ENCODE measurements around the gene FAM3A.

The FAM3A gene

GRCh38 chrX:154490021-154490413 is 26.0 kb downstream of the FAM3A start:
- TF ChIP-seq CTCF (IDR thresholded peaks at IDR 0.05): no peak
- Histone ChIP-seq H3K9me3 (no peaks in the 10 kb centered on the region), H3K36me3 (no peaks in the 10 kb centered on the region), H3K4me3 (ENCODE audit: low read depth in 1 of 2, low read length in 1 of 2) (peak overlapping the region; percentile 65 to 69), H3K27me3 (no peaks in the 10 kb centered on the region), H3K27ac (peak overlapping the region; percentile 96), H3K4me1 (ENCODE audit: control insufficient read depth in 1 of 2, insufficient read depth in 1 of 2, low read depth in 1 of 2, low read length in 1 of 2) (peaks cover 33 to 40% of the 10 kb centered on the region in 2 experiments)

- no peak for TF ChIP-seq CTCF (IDR thresholded peaks at IDR 0.05)
- no peaks in the 10 kb centered on the region for H3K9me3 ChIP-seq
- peak overlapping the region; percentile 65 to 69 for H3K4me3 ChIP-seq (ENCODE audit: low read depth in 1 of 2, low read length in 1 of 2)
- H3K27me3 ChIP-seq: no peaks in the 10 kb centered on the region
- H3K36me3 ChIP-seq: no peaks in the 10 kb centered on the region
- peak overlapping the region; percentile 96 for H3K27ac ChIP-seq
- peaks cover 41 to 46% of the 10 kb centered on the region in 2 experiments for H3K4me1 ChIP-seq (ENCODE audit: control insufficient read depth in 1 of 2, insufficient read depth in 1 of 2, low read depth in 1 of 2, low read length in 1 of 2)
Measured at GRCh38 chrX:154489182-154489581, 26.9 kb downstream of the FAM3A start.

GRCh38 chrX:154488336-154489075 is 27.5 kb downstream of the FAM3A start:
- no peaks in the 10 kb centered on the region for H3K27me3 ChIP-seq
- no peak overlapping the region for H3K4me3 ChIP-seq (ENCODE audit: low read depth in 1 of 2, low read length in 1 of 2)
- H3K9me3 ChIP-seq: no peaks in the 10 kb centered on the region
- no peaks in the 10 kb centered on the region for H3K36me3 ChIP-seq
- no peak for TF ChIP-seq CTCF (IDR thresholded peaks at IDR 0.05)
- peaks cover 42 to 46% of the 10 kb centered on the region in 2 experiments for H3K4me1 ChIP-seq (ENCODE audit: control insufficient read depth in 1 of 2, insufficient read depth in 1 of 2, low read depth in 1 of 2, low read length in 1 of 2)
- H3K27ac ChIP-seq: no peak overlapping the region

- Histone ChIP-seq H3K4me1 (ENCODE audit: control insufficient read depth in 1 of 2, insufficient read depth in 1 of 2, low read depth in 1 of 2, low read length in 1 of 2) (peaks cover 42 to 46% of the 10 kb centered on the region in 2 experiments), H3K9me3 (no peaks in the 10 kb centered on the region), H3K4me3 (ENCODE audit: low read depth in 1 of 2, low read length in 1 of 2) (no peak overlapping the region), H3K27me3 (no peaks in the 10 kb centered on the region), H3K27ac (no peak overlapping the region), H3K36me3 (no peaks in the 10 kb centered on the region)
- no peak for TF ChIP-seq CTCF (IDR thresholded peaks at IDR 0.05)
Measured at GRCh38 chrX:154487518-154488290, 28.3 kb downstream of the FAM3A start.

- Histone ChIP-seq H3K4me3 (ENCODE audit: low read depth in 1 of 2, low read length in 1 of 2) (peak within 1 kb of the TSS; percentile 66), H3K27ac (peak within 1 kb of the TSS; percentile 73), H3K36me3 (no peaks in the 10 kb centered on the region), H3K4me1 (ENCODE audit: control insufficient read depth in 1 of 2, insufficient read depth in 1 of 2, low read depth in 1 of 2, low read length in 1 of 2) (peaks cover 41 to 46% of the 10 kb centered on the region in 2 experiments), H3K27me3 (no peaks in the 10 kb centered on the region), H3K9me3 (no peaks in the 10 kb centered on the region)
- no peak for TF ChIP-seq CTCF (IDR thresholded peaks at IDR 0.05)
Measured at GRCh38 chrX:154486396-154487207, 29.4 kb downstream of the FAM3A start, which contains the start of gene UBL4A. Gene UBL4A, minus strand, starts transcription at chrX:154486615. Its CDS starts 31 bp downstream, at chrX:154486584.
